OCI-LY3 (cell line): ENCODE measurements around the gene CNOT2.
"Not testable (repeated sequence)": the region's sequence is repeated elsewhere in the genome, so short reads cannot be mapped to it uniquely, and the experiment has no call there.

Source experiments
- H2AFZ ChIP-seq: fragments of 200-600, 300-600 bp; shearing (Covaris generic); 2 replicates; pipeline ENCODE4 v1.6.0; 2014; ENCODE audit warnings: antibody characterized with exemption, low read depth, low read length
- H3K27ac ChIP-seq: fragments of 200-600, 300-600 bp; sonication (generic); 2 replicates; pipeline ENCODE4 v1.5.1; 2014; ENCODE audit warnings: mild to moderate bottlenecking, low read length, moderate library complexity, mixed read lengths
- H3K27me3 ChIP-seq: fragments of 200-600, 300-600 bp; sonication (generic); 2 replicates; pipeline ENCODE4 v1.6.1; 2014; ENCODE audit warnings: low read depth, low read length, mixed read lengths
- H3K36me3 ChIP-seq: fragments of 200-600, 300-600 bp; sonication (generic); replicated peaks from 2 replicates; pipeline ENCODE3; 2014; ENCODE audit warnings: low read depth, low read length, mixed read lengths
- H3K4me1 ChIP-seq: fragments of 300-600, 200-600 bp; sonication (generic); 2 replicates; pipeline ENCODE4 v1.6.1; 2014; ENCODE audit warnings: low read length, mixed read lengths
- H3K4me2 ChIP-seq: fragments of 200-600, 300-600 bp; sonication (generic); 2 replicates; pipeline ENCODE4 v1.6.1; 2014; ENCODE audit warnings: low read length, mixed read lengths
- H3K4me3 ChIP-seq: fragments of 300-600, 200-600 bp; sonication (generic); 2 replicates; pipeline ENCODE4 v1.5.1; 2014; ENCODE audit warnings: antibody characterized with exemption, mild to moderate bottlenecking, low read length, moderate library complexity
- H3K79me2 ChIP-seq: fragments of 300-600, 200-600 bp; shearing (Covaris generic); 2 replicates; pipeline ENCODE4 v1.6.1; 2014; ENCODE audit warnings: mild to moderate bottlenecking, low read length, mixed read lengths
- H3K9ac ChIP-seq: fragments of 300-600, 200-600 bp; shearing (Covaris generic); 2 replicates; pipeline ENCODE4 v1.6.0; 2014; ENCODE audit warnings: mild to moderate bottlenecking, low read length, moderate library complexity
- H3K9me3 ChIP-seq: fragments of 200-600, 300-600 bp; shearing (Covaris generic); 2 replicates; pipeline ENCODE4 v1.6.1; 2014; ENCODE audit warnings: low read length, mixed read lengths; ENCODE audit not compliant: insufficient read depth
- H4K20me1 ChIP-seq: fragments of 200-600, 300-600 bp; sonication (generic); 2 replicates; pipeline ENCODE4 v1.6.1; 2016; ENCODE audit warnings: low read length, mixed read lengths; ENCODE audit not compliant: insufficient read depth
- CTCF ChIP-seq: fragments of 200-600, 300-600 bp; sonication (generic); IDR thresholded peaks from 2 replicates; pipeline ENCODE4 v1.5.1; 2014; ENCODE audit warnings: antibody characterized with exemption, low read length, low read depth
- EZH2phosphoT487 ChIP-seq: fragments of 200-600 bp; shearing (Covaris generic); IDR thresholded peaks from 2 replicates; pipeline ENCODE4 v1.6.1; 2018; ENCODE audit warnings: antibody characterized with exemption, mixed run types, low read depth

CNOT2 gene

GRCh38 chr12:70290116-70290515 lies 46.9 kb downstream of the CNOT2 start:
- Histone ChIP-seq H2AFZ (no peak overlapping the region), H3K27me3 (no peaks in the 10 kb centered on the region), H3K4me3 (no peak overlapping the region), H3K4me1 (no peaks in the 10 kb centered on the region), H3K27ac (no peak overlapping the region), H3K9me3 (no peaks in the 10 kb centered on the region), H3K36me3 (peaks cover 10% of the 10 kb centered on the region), H3K9ac (no peak overlapping the region), H3K79me2 (peaks cover 44% of the 10 kb centered on the region), H4K20me1 (peaks cover 14% of the 10 kb centered on the region), H3K4me2 (no peak overlapping the region)
- no peak for TF ChIP-seq CTCF
- TF ChIP-seq EZH2phosphoT487, result no peak

DNA sequence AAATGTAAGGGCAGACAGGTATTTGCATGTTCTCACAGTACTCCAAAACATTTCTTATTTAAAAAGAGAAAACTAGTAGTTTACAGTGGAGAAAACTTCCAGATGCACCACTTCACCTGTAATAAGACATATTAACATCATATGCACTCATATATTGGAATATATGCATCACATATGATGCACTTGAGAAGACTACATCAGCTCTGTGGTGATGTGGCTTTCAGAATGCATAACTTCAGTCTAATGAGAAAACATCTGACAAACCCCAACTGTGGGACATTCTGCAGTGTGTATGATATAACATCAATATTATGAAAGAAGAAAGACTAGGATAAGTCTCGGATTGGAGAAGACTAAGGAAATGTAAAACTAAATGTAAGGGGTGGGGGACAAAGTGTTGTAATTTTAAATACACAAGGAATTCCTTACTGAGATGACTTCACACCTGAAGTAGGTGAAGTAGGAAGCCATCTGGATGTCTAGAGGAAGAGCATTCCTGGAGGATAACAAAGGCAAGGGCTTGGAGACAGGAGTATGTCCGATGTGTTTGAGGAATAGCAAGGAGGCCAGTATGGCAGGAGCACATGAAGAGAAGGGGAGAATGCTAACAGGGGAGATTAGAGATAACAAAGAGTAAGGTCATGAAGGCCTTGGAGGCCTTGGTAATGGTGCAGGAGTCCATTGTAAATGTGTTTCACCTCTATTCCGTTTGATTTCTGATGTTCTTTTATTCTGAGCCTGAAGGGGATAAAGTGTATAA lies 49.0 kb downstream of the CNOT2 start:
- peaks cover 14% of the 10 kb centered on the region for H4K20me1 ChIP-seq
- H3K27ac ChIP-seq, result no peak overlapping the region
- peaks cover 40% of the 10 kb centered on the region for H3K79me2 ChIP-seq
- no peak overlapping the region for H2AFZ ChIP-seq
- H3K9me3 ChIP-seq, result no peaks in the 10 kb centered on the region
- TF ChIP-seq CTCF, result no peak
- TF ChIP-seq EZH2phosphoT487, result no peak
- no peaks in the 10 kb centered on the region for H3K27me3 ChIP-seq
- H3K4me1 ChIP-seq, result no peaks in the 10 kb centered on the region
- peaks cover 9% of the 10 kb centered on the region for H3K36me3 ChIP-seq
- H3K9ac ChIP-seq, result no peak overlapping the region
- H3K4me2 ChIP-seq, result no peak overlapping the region
- H3K4me3 ChIP-seq, result no peak overlapping the region

- Histone ChIP-seq H4K20me1 (peaks cover 18% of the 10 kb centered on the region), H3K79me2 (peaks cover 25% of the 10 kb centered on the region)
- not testable (repeated sequence) for H3K36me3 ChIP-seq
Observed at GRCh38 chr12:70304684-70305555, 61.7 kb downstream of the CNOT2 start.

GRCh38 chr12:70305794-70306193 lies 62.6 kb downstream of the CNOT2 start:
- Histone ChIP-seq H3K4me1 (no peaks in the 10 kb centered on the region), H2AFZ (no peak overlapping the region), H3K36me3 (no peaks in the 10 kb centered on the region), H3K9ac (no peak overlapping the region), H4K20me1 (peaks cover 18% of the 10 kb centered on the region), H3K9me3 (no peaks in the 10 kb centered on the region), H3K4me2 (no peak overlapping the region), H3K79me2 (peaks cover 25% of the 10 kb centered on the region), H3K27me3 (no peaks in the 10 kb centered on the region), H3K27ac (no peak overlapping the region), H3K4me3 (no peak overlapping the region)
- TF ChIP-seq CTCF (no peak), EZH2phosphoT487 (no peak)

More at GRCh38 chr12:70304684-70305555, 61.7 kb downstream of the CNOT2 start:
- not testable (repeated sequence) for H3K9me3 ChIP-seq, H2AFZ ChIP-seq, H3K9ac ChIP-seq, H3K27me3 ChIP-seq, H3K4me3 ChIP-seq, H3K4me1 ChIP-seq, H3K27ac ChIP-seq, H3K4me2 ChIP-seq
